Adrenal gland (tissue), 12 donors: Measurements from ENCODE around the gene YAP1. TPM values are rescaled to one million over a fixed set of nuclear protein-coding genes. Genes with fewer than 3 reads are reported as not detected.

Source experiments
- DNase-seq, 7 donors: peaks; one replicate each; pipeline ENCODE4 v3.0.0-alpha.2; 2019 to 2020
- H3K27ac ChIP-seq, 5 donors: fragments of 200-600 bp; sonication (generic) in 4 of 5; 1 replicate in 3 of 5; 2 replicates in 2 of 5; pipeline versions ENCODE4 v1.5.1 to v1.8.0; 2016 to 2020; ENCODE audit warnings: mild to moderate bottlenecking in 1 of 5
- H3K27me3 ChIP-seq: fragments of 200-600 bp; 2 replicates; pipeline ENCODE4 v1.8.0; 2021
- H3K36me3 ChIP-seq, 2 donors: fragments of 200-600 bp; replicated peaks in 1 of 2; 1 replicate in 1 of 2; 2 replicates in 1 of 2; pipeline versions ENCODE4 v1.5.1 to v1.8.0; 2018 to 2022
- H3K4me1 ChIP-seq, 2 donors: fragments of 200-600 bp; replicated peaks in 1 of 2; 1 replicate in 1 of 2; 2 replicates in 1 of 2; pipeline versions ENCODE4 v1.5.1 to v1.8.0; 2018 to 2021
- H3K4me3 ChIP-seq, 4 donors: fragments of 200-600 bp; sonication (generic) in 3 of 4; one replicate each; pipeline ENCODE4 v1.5.1; 2016 to 2018
- H3K9me3 ChIP-seq, 3 donors: fragments of 200-600 bp; sonication (generic) in 1 of 3; replicated peaks in 1 of 3; 1 replicate in 2 of 3; 2 replicates in 1 of 3; pipeline versions ENCODE4 v1.5.1 to v1.8.0; 2016 to 2021
- CTCF ChIP-seq, 6 experiments: fragments of 450-650 bp in 4 of 6; fragments of 200-600 bp in 2 of 6; sonication (generic) in 1 of 6; IDR thresholded peaks; 1 replicate in 5 of 6; 2 replicates in 1 of 6; pipeline versions ENCODE4 v1.5.1 to v1.8.0; 2016 to 2021; ENCODE audit warnings: antibody characterized with exemption in 6 of 6, mild to moderate bottlenecking in 2 of 6, moderate library complexity in 1 of 6
- POLR2A ChIP-seq, 2 donors: fragments of 450-650 bp; IDR thresholded peaks; one replicate each; pipeline ENCODE4 v1.6.1; 2017; ENCODE audit warnings: antibody characterized with exemption in 2 of 2, mild to moderate bottlenecking in 2 of 2, moderate library complexity in 1 of 2
- WGBS, 4 donors: extraction: QIAGEN DNeasy Blood & Tissue Kit in 2 of 4; methylation state at CpG; one replicate each; pipeline versions ENCODE4 v1.1.5 to v1.1.7; 2013 to 2017; 5-methylcytosine and 5-hydroxymethylcytosine counted together
- intact Hi-C, 2 donors: fragments of 100-400 bp; cut with DNase I; formaldehyde crosslinking; loops; one replicate each; pipeline versions ENCODE4 v1.14.1 to v1.15.0; 2022 to 2023
- polyA plus RNA-seq, 3 donors: library from polyadenylated mRNA; stranded (reverse); fragments of 200-250 nt in 2 of 3; fragments of 350-450 nt in 1 of 3; fragmentation: Illumina TruSeq in 1 of 3; extraction: RNeasy Lipid Tissue Mini Kit (QIAGEN cat#74804) in 1 of 3; gene quantifications; one replicate each; pipeline ENCODE4 v1.2.3, GENCODE V29; 2013 to 2014
- total RNA-seq, 9 donors: library from RNA; depleted of rRNA in 4 of 9; stranded (reverse); fragments of >200 nt in 4 of 9; fragments of 120-200 nt in 1 of 9; fragmentation: NEBNext Ultra II Directional in 1 of 9; extraction: Animal tissue kit (Norgen Biotek cat#: 25700) in 1 of 9; gene quantifications; one replicate each; pipeline versions ENCODE4 v1.1.0 to v1.2.4, GENCODE V29; 2013 to 2023
- donor health status: healthy with polysubstance abuse.
- donor health status: Bipolar disorder and iron deficiency.
- donor health status: DM: yes; HTN: yes; CAD: no.
- donor health status: DM: no; HTN: no; CAD: no.
- donor health status: DM: no; HTN: no; CAD: no.
- donor health status: DM: yes; HTN: yes; CAD: no.

Gene YAP1
- total and polyA plus RNA-seq, 12 donors = 16.3 to 135 (median 82.9) TPM

DNA sequence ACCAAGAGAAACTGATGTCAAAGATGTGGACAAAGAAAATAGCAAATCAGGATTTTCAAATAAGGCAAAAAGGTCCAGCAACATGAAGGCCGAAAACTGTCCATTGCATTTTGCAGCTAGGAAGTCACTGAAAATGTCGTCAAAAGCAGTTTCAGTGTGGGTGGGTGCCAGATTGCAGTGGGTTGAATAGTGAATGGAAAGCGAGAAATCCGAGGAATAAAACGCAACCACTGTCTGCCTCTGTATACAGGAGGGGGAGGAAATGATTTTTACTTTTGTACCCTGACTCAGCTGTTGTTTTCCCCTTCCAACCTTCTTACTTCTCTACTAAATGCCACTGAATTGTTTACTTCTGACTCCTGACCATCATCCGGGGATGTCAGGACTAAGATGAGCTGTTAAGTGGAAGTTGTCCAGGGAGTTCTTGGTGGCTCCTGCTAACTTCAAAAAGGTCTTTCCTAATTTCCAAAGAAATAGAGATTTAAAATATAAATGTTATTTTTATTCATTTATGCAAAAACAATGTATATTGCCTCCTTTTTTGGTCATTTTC lies 142.2 kb downstream of the YAP1 start:
- H3K27me3 ChIP-seq = no peaks in the 10 kb centered on the region
- no peak for TF ChIP-seq POLR2A (IDR thresholded peaks at IDR 0.05)
- TF ChIP-seq CTCF (IDR thresholded peaks at IDR 0.05) = no peak
- no peaks in the 10 kb centered on the region for H3K36me3 ChIP-seq
- DNase-seq = no peak
- H3K4me3 ChIP-seq = no peak overlapping the region
- intact Hi-C loops = no loop called here
- no peak overlapping the region for H3K27ac ChIP-seq
- H3K9me3 ChIP-seq = no peaks in the 10 kb centered on the region
- H3K4me1 ChIP-seq = no peaks in the 10 kb centered on the region
- 83 to 92% (median 88%) methylated on average over 6 of the region's 6 CpGs for WGBS, 4 donors

DNA sequence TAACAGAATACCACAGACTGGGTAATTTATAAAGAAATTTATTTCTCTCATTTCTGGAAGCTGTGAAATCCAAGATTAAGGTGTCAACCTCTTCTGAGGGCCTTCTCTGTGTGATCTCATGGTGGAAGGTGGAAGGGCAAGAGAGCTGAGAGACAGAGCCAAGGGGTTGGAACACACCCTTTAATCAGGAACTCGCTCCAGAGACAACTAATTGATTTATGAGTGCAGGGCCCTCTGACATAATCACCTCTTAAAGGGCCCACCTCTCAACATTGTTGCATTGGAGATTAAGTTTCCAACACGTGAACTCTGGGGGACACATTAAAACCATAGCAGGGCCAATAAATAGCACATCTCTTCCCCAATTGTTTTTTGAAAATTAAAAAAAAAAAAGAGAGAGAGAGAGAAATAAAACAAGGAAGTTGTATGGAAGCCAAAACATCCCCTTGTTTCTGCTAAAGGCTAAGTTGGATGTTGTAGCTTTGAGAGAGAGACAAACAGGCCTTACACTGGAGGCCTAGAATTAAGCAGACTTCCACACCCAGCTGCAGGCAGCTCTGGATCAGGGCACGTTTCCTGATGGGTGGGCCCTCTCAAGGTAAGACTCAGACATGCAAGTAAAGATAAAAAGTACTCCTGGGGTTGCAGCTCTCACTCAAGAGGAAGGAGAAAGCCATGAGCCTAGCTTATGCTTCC lies 142.9 kb downstream of the YAP1 start:
- TF ChIP-seq POLR2A (IDR thresholded peaks at IDR 0.05) = no peak
- no peak for TF ChIP-seq CTCF (IDR thresholded peaks at IDR 0.05)
- H3K27ac ChIP-seq = no peak overlapping the region

DNA sequence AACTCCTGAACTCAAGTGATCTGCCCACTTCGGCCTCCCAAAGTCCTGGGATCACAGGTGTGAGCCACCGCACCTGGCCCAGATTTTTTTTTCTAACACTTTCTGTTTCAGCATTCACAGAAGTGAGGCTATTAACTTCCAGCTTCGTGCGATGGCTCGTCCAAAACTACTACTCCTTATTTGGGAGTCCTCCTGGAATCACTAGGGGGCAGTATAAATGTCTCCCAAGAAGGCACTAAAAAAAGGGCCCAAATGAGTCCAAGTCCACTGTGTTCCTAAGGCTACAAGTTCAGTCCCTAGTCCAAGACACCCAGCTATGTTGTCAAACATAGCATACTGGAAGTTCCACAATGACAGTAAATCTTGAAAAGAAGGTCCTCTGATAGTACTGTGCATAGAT lies 143.8 kb downstream of the YAP1 start:
- no peaks in the 10 kb centered on the region for H3K27me3 ChIP-seq
- no peaks in the 10 kb centered on the region for H3K36me3 ChIP-seq
- no peaks in the 10 kb centered on the region for H3K9me3 ChIP-seq
- H3K27ac ChIP-seq = no peak overlapping the region
- WGBS, 4 donors = 90 to 94% (median 92%) methylated on average over 5 of the region's 5 CpGs
- intact Hi-C loops = no loop called here
- no peak overlapping the region for H3K4me3 ChIP-seq
- H3K4me1 ChIP-seq = no peaks in the 10 kb centered on the region
- no peak for TF ChIP-seq POLR2A (IDR thresholded peaks at IDR 0.05)
- peak in 5 of 6 experiments; percentile 10 to 29 (median 10) for TF ChIP-seq CTCF (IDR thresholded peaks at IDR 0.05)
- no peak for DNase-seq

More for the DNA sequence above, 142.9 kb downstream of the YAP1 start:
- no peak overlapping the region for H3K4me3 ChIP-seq
- no peaks in the 10 kb centered on the region for H3K36me3 ChIP-seq
- 49 to 56% (median 51%) methylated on average over 3 of the region's 3 CpGs for WGBS, 4 donors
- H3K9me3 ChIP-seq = no peaks in the 10 kb centered on the region
- DNase-seq = no peak
- intact Hi-C loops = no loop called here
- H3K27me3 ChIP-seq = no peaks in the 10 kb centered on the region
- H3K4me1 ChIP-seq = no peaks in the 10 kb centered on the region

DNA sequence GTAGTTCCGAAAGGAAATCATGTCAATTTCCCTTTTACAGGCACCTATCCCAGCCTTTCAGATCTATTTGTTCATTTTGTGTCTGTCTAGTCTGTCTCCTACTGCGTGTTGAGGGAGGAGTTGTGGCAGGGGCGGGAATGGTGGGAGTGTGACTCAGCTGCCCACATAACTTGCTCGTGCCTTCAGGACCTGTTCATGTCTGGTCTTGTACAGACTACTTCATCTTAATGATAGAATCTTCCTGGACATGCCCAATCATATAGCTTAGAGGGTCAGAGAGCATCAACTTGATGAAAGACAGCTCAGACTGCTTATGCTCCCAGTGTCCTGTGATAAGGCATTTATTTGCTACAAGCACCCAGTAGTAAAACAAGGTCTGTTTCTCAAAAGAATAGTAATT lies 146.0 kb downstream of the YAP1 start:
- Histone ChIP-seq H3K36me3 (no peaks in the 10 kb centered on the region), H3K27ac (no peak overlapping the region), H3K27me3 (no peaks in the 10 kb centered on the region), H3K4me1 (no peaks in the 10 kb centered on the region), H3K4me3 (no peak overlapping the region), H3K9me3 (no peaks in the 10 kb centered on the region)
- WGBS, 4 donors = 86 to 93% (median 90%) methylated on average over 4 of the region's 4 CpGs
- TF ChIP-seq POLR2A (IDR thresholded peaks at IDR 0.05) (no peak), CTCF (IDR thresholded peaks at IDR 0.05) (no peak)
- intact Hi-C loops = no loop called here
- no peak for DNase-seq
